HepG2 (cell line): ENCODE results near the gene NT5C2. TPM values are rescaled to one million over a fixed set of nuclear protein-coding genes. Genes with fewer than 3 reads are reported as not detected.
A peak's percentile ranks its signal among the peaks of the same experiment; 100 is the strongest.

Experiments used
- FOXP4 ChIP-seq: sonication (generic); formaldehyde crosslinking; IDR thresholded peaks from 2 replicates; pipeline ENCODE4 v1.4.0; 2020; ENCODE audit warnings: missing genetic modification reagents
- JUND ChIP-seq: sonication (generic); formaldehyde crosslinking; IDR thresholded peaks from 2 replicates; pipeline ENCODE4 v1.8.0; 2022; ENCODE audit warnings: mild to moderate bottlenecking, missing genetic modification reagents
- KDM2A ChIP-seq: sonication (generic); formaldehyde crosslinking; IDR thresholded peaks from 2 replicates; pipeline ENCODE4 v1.4.0; 2020; ENCODE audit warnings: low read depth, missing genetic modification reagents, borderline replicate concordance
- KMT2B ChIP-seq: IDR thresholded peaks from 2 replicates; pipeline ENCODE4 v1.6.1; 2016; ENCODE audit warnings: missing genetic modification reagents, missing compliant biosample characterization
- NFKB2 ChIP-seq: sonication (generic); formaldehyde crosslinking; IDR thresholded peaks from 2 replicates; pipeline ENCODE4 v1.4.0; 2020; ENCODE audit warnings: missing genetic modification reagents, borderline replicate concordance
- PHF21A ChIP-seq: sonication (generic); formaldehyde crosslinking; IDR thresholded peaks from 2 replicates; pipeline ENCODE4 v1.5.0; 2020; ENCODE audit warnings: mild to moderate bottlenecking, missing genetic modification reagents
- PTBP1 ChIP-seq: fragments of 200-400 bp; formaldehyde crosslinking; IDR thresholded peaks from 2 replicates; pipeline ENCODE4 v1.6.1; 2018; ENCODE audit warnings: low read length, low read depth; ENCODE audit not compliant: poor library complexity, severe bottlenecking
- RFXAP ChIP-seq: sonication (generic); formaldehyde crosslinking; IDR thresholded peaks from 2 replicates; pipeline ENCODE4 v1.4.0; 2020; ENCODE audit warnings: missing genetic modification reagents, borderline replicate concordance
- U2AF2 ChIP-seq: fragments of 200-400 bp; formaldehyde crosslinking; IDR thresholded peaks from 2 replicates; pipeline ENCODE4 v1.6.1; 2017; ENCODE audit warnings: low read depth, mild to moderate bottlenecking, low read length
- XRCC5 ChIP-seq: fragments of 200-400 bp; formaldehyde crosslinking; optimal IDR thresholded peaks from 2 replicates; pipeline ENCODE3; 2017; ENCODE audit warnings: mild to moderate bottlenecking, low read length
- ZFX ChIP-seq: sonication (generic); formaldehyde crosslinking; IDR thresholded peaks from 2 replicates; pipeline ENCODE4 v1.4.0; 2020; ENCODE audit warnings: mild to moderate bottlenecking, low read depth, missing genetic modification reagents, moderate library complexity
- ZNF24 ChIP-seq: fragments of 450-650 bp; IDR thresholded peaks from 2 replicates; pipeline ENCODE4 v1.6.1; 2017; ENCODE audit warnings: antibody characterized with exemption, mild to moderate bottlenecking
- ZNF331 ChIP-seq: sonication (generic); formaldehyde crosslinking; IDR thresholded peaks from 2 replicates; pipeline ENCODE4 v1.4.0; 2020; ENCODE audit warnings: missing genetic modification reagents
- ZNF687 ChIP-seq: sonication (generic); formaldehyde crosslinking; IDR thresholded peaks from 2 replicates; pipeline ENCODE4 v1.5.1; 2020; ENCODE audit warnings: mild to moderate bottlenecking, missing genetic modification reagents, moderate library complexity
- polyA plus RNA-seq, 8 experiments: library from polyadenylated mRNA; depleted of rRNA in 3 of 8; stranded (reverse) in 7 of 8; unstranded in 1 of 8; fragments of >200 nt; fragmentation: Illumina TruSeq in 4 of 8; extraction: Trizol in 4 of 8; gene quantifications; 2 replicates each; pipeline versions ENCODE4 v1.2.1 to v1.2.3, GENCODE V29; 2011 to 2016; ENCODE audit warnings: low read depth in 4 of 8, missing spikeins in 1 of 8, mixed read lengths in 1 of 8; ENCODE audit not compliant: insufficient read depth in 1 of 8
- total RNA-seq, 5 experiments: library from RNA; depleted of rRNA; stranded (reverse); fragments of >200 nt; fragmentation: Illumina TruSeq; extraction: Trizol; gene quantifications; 2 replicates each; pipeline ENCODE4 v1.2.3, GENCODE V29; 2016; ENCODE audit warnings: low read depth in 1 of 5
- TF ChIP-seq, protein P1 (sequence below): sonication (generic); formaldehyde crosslinking; IDR thresholded peaks from 2 replicates; pipeline ENCODE4 v1.4.0; 2020; ENCODE audit warnings: mild to moderate bottlenecking, missing genetic modification reagents, borderline replicate concordance
- TF ChIP-seq, protein P2 (sequence below): IDR thresholded peaks from 2 replicates; pipeline ENCODE4 v1.6.1; 2016; ENCODE audit warnings: low read depth

NT5C2 gene
- total and polyA plus RNA-seq, 2 of the 13 experiments (the other 11 are each of a cell fraction or from before 2014, with no cell fraction given): 40.6 to 55.2 TPM

DNA sequence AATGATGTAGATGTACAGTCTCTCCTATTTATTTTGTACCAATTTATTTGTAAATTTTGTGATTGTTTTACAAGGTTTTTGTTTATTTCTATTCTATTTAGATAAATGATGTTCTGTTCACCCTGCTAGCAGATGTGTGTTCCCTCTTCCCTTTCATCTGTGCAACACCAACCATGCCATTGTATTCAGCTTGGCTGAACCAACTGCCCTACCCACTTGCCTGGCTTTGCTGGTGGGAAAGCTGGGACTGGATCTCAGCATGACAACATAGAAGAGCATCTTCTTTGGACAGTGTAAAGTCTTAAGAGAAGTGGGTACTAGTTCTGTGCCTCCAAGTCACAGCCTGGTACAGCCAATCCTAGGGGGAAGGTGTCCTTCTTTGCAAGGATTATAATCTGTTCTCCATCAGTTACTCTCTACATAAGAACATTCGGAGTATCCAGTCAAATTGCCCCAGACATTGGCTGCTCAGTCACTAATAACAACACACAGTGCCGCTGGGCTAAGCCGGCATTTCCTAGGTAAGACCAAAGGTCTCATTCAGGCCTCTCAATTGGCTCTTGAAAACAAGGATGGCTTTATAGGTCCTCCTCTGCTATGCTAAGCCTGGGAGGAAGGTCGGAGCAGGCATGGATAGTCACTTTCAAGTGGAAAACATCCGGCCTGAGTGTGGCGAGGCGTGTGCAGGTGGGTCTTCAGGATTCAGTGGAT is 109.7 kb downstream of the NT5C2 start (continued):
- TF ChIP-seq ZNF331 (peak; percentile 23; the same call in 1 of the 2 replicates), PHF21A (CRISPR knock-in tag) (peak; percentile 54; the same call in 1 of the 2 replicates), ZNF687 (no peak), RFXAP (0 out of 2 replicates have a peak, but pooled peaks have one; percentile 33), ZNF24 (no peak), KDM2A (peak; percentile 65; the same call in 1 of the 2 replicates), KMT2B (CRISPR knock-in tag) (no peak), ZFX (peak; percentile 46), FOXP4 (CRISPR knock-in tag) (peak; percentile 37; the same call in 1 of the 2 replicates), JUND (CRISPR knock-in tag) (0 out of 2 replicates have a peak, but pooled peaks have one; percentile 27), NFKB2 (CRISPR knock-in tag) (no peak), XRCC5 (peak; percentile 62), PTBP1 (no peak), U2AF2 (no peak)
- TF ChIP-seq, protein P1, sequence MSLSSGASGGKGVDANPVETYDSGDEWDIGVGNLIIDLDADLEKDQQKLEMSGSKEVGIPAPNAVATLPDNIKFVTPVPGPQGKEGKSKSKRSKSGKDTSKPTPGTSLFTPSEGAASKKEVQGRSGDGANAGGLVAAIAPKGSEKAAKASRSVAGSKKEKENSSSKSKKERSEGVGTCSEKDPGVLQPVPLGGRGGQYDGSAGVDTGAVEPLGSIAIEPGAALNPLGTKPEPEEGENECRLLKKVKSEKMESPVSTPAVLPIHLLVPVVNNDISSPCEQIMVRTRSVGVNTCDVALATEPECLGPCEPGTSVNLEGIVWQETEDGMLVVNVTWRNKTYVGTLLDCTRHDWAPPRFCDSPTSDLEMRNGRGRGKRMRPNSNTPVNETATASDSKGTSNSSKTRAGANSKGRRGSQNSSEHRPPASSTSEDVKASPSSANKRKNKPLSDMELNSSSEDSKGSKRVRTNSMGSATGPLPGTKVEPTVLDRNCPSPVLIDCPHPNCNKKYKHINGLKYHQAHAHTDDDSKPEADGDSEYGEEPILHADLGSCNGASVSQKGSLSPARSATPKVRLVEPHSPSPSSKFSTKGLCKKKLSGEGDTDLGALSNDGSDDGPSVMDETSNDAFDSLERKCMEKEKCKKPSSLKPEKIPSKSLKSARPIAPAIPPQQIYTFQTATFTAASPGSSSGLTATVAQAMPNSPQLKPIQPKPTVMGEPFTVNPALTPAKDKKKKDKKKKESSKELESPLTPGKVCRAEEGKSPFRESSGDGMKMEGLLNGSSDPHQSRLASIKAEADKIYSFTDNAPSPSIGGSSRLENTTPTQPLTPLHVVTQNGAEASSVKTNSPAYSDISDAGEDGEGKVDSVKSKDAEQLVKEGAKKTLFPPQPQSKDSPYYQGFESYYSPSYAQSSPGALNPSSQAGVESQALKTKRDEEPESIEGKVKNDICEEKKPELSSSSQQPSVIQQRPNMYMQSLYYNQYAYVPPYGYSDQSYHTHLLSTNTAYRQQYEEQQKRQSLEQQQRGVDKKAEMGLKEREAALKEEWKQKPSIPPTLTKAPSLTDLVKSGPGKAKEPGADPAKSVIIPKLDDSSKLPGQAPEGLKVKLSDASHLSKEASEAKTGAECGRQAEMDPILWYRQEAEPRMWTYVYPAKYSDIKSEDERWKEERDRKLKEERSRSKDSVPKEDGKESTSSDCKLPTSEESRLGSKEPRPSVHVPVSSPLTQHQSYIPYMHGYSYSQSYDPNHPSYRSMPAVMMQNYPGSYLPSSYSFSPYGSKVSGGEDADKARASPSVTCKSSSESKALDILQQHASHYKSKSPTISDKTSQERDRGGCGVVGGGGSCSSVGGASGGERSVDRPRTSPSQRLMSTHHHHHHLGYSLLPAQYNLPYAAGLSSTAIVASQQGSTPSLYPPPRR (CRISPR knock-in tag): peak; percentile 28; the same call in 1 of the 2 replicates
- TF ChIP-seq, protein P2, sequence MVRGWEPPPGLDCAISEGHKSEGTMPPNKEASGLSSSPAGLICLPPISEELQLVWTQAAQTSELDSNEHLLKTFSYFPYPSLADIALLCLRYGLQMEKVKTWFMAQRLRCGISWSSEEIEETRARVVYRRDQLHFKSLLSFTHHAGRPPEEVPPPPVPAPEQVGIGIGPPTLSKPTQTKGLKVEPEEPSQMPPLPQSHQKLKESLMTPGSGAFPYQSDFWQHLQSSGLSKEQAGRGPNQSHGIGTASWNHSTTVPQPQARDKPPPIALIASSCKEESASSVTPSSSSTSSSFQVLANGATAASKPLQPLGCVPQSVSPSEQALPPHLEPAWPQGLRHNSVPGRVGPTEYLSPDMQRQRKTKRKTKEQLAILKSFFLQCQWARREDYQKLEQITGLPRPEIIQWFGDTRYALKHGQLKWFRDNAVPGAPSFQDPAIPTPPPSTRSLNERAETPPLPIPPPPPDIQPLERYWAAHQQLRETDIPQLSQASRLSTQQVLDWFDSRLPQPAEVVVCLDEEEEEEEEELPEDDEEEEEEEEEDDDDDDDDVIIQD (CRISPR knock-in tag): peak; percentile 72
